Posterior cingulate gyrus (tissue), 11 donors: ENCODE data around the gene DAZAP1.

Experiments used
- DNase-seq, 10 donors: peaks; one replicate each; pipeline versions ENCODE4 v3.0.0 to v3.0.0-alpha.2; 2020 to 2021; ENCODE audit warnings: mixed read lengths in 3 of 10
- intact Hi-C: fragments of 100-400 bp; cut with DNase I; formaldehyde crosslinking; loops from one replicate; pipeline ENCODE4 v1.15.1; 2023

Gene DAZAP1

GRCh38 chr19:1407528-1408299 is at the start of gene DAZAP1:
TSS of gene DAZAP1 (plus strand) at chr19:1407586. CDS start at chr19:1407774, 188 bp downstream.
- peak in 2 of 10 donors; percentile 79 to 82 for DNase-seq

GRCh38 chr19:1360126-1360817 is 47.1 kb upstream of the DAZAP1 start:
- DNase-seq = no peak

More at GRCh38 chr19:1407528-1408299, at the start of gene DAZAP1:
- intact Hi-C loops = loop anchor here (2.0 kb wide), 1 partner anchor 29 kb away; no protein-coding TSS in a partner anchor

GRCh38 chr19:1360818-1361461 is 46.4 kb upstream of the DAZAP1 start:
- intact Hi-C loops = no loop called here
- DNase-seq = peak; percentile 76 to 97 (median 82)

More at GRCh38 chr19:1360126-1360817, 47.1 kb upstream of the DAZAP1 start:
- intact Hi-C loops = no loop called here

- no peak for DNase-seq
- intact Hi-C loops = no loop called here
These were observed 45.6 kb upstream of the DAZAP1 start for GRCh38 chr19:1361601-1362386.

GRCh38 chr19:1362387-1363257 is 44.8 kb upstream of the DAZAP1 start:
- DNase-seq = no peak
- intact Hi-C loops = no loop called here

GRCh38 chr19:1363599-1363998 is 43.8 kb upstream of the DAZAP1 start:
- intact Hi-C loops = no loop called here
- no peak for DNase-seq

- intact Hi-C loops = no loop called here
- no peak for DNase-seq
These were observed 43.2 kb upstream of the DAZAP1 start for GRCh38 chr19:1364070-1364704.

GRCh38 chr19:1365319-1366269 is 41.8 kb upstream of the DAZAP1 start:
- DNase-seq = no peak
- intact Hi-C loops = no loop called here

- no peak for DNase-seq
- intact Hi-C loops = no loop called here
These were observed 41.1 kb upstream of the DAZAP1 start for GRCh38 chr19:1366296-1366695.

GRCh38 chr19:1366899-1367870 is 40.2 kb upstream of the DAZAP1 start:
- peak in 2 of 10 donors; percentile 85 to 86 for DNase-seq

GRCh38 chr19:1369214-1369805 is 38.1 kb upstream of the DAZAP1 start:
- no peak for DNase-seq
- intact Hi-C loops = no loop called here

More at GRCh38 chr19:1366899-1367870, 40.2 kb upstream of the DAZAP1 start:
- intact Hi-C loops = no loop called here

GRCh38 chr19:1370579-1371361 is 36.6 kb upstream of the DAZAP1 start:
- intact Hi-C loops = no loop called here
- DNase-seq = no peak

- intact Hi-C loops = no loop called here
These were observed 34.3 kb upstream of the DAZAP1 start for GRCh38 chr19:1373042-1373533.

GRCh38 chr19:1373534-1374249 is 33.7 kb upstream of the DAZAP1 start:
- DNase-seq = peak in 4 of 10 donors; percentile 55 to 90 (median 77)
- intact Hi-C loops = no loop called here

More at GRCh38 chr19:1373042-1373533, 34.3 kb upstream of the DAZAP1 start:
- DNase-seq = peak in 1 of 10 donors; percentile 72

- no peak for DNase-seq
- intact Hi-C loops = no loop called here
These were observed 33.2 kb upstream of the DAZAP1 start for GRCh38 chr19:1374250-1374577.
